PFSK-1 (cell line): ENCODE results near the gene CDAN1.

Experiments
- FOXP2 ChIP-seq: optimal IDR thresholded peaks from 2 replicates; pipeline ENCODE3; 2011; ENCODE audit warnings: borderline replicate concordance, control low read depth, inconsistent platforms; ENCODE audit not compliant: insufficient read depth; ENCODE audit errors: extremely low read length, extremely low read depth
- POLR2AphosphoS5 ChIP-seq: IDR thresholded peaks from 2 replicates; pipeline ENCODE4 v1.6.1; 2012; ENCODE audit warnings: low read depth, mild to moderate bottlenecking, control low read depth, low read length, moderate library complexity
- SIN3A ChIP-seq: IDR thresholded peaks from 2 replicates; pipeline ENCODE4 v1.6.1; 2012; ENCODE audit warnings: mild to moderate bottlenecking, low read length, moderate library complexity, borderline replicate concordance; ENCODE audit not compliant: insufficient read depth
- TAF1 ChIP-seq: IDR thresholded peaks from 2 replicates; pipeline ENCODE4 v1.6.1; 2012; ENCODE audit warnings: low read length, control low read depth, borderline replicate concordance; ENCODE audit not compliant: insufficient read depth
- TF ChIP-seq, protein P1 (sequence below), 2 experiments: IDR thresholded peaks; 2 replicates each; pipeline versions ENCODE4 v1.6.1 to v1.8.0; 2011 to 2012; ENCODE audit warnings: low read depth in 2 of 2, low read length in 2 of 2, control low read depth in 1 of 2, inconsistent platforms in 1 of 2, mild to moderate bottlenecking in 1 of 2, moderate library complexity in 1 of 2; ENCODE audit not compliant: insufficient read depth in 1 of 2

The CDAN1 gene

DNA sequence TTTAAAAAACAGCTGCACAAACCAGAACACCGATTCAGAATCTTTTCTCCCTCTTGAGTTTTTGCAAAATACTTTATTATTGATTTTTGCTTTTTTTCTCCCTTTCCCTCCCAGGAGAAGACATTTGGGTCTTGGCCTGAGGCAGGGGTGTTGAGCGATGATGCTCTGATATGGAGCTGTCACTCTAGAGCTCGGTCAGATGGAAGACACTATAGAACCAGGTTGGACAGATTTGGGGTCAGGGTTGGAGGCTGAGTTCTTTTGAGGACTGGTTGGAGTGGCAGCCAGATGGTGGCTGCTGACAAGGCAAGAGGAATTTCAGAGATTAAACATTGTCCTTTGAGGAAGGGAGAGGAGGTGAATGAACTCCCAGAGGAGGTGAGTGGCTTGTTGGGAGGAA lies 16.9 kb downstream of the CDAN1 start:
- TF ChIP-seq, protein P1, sequence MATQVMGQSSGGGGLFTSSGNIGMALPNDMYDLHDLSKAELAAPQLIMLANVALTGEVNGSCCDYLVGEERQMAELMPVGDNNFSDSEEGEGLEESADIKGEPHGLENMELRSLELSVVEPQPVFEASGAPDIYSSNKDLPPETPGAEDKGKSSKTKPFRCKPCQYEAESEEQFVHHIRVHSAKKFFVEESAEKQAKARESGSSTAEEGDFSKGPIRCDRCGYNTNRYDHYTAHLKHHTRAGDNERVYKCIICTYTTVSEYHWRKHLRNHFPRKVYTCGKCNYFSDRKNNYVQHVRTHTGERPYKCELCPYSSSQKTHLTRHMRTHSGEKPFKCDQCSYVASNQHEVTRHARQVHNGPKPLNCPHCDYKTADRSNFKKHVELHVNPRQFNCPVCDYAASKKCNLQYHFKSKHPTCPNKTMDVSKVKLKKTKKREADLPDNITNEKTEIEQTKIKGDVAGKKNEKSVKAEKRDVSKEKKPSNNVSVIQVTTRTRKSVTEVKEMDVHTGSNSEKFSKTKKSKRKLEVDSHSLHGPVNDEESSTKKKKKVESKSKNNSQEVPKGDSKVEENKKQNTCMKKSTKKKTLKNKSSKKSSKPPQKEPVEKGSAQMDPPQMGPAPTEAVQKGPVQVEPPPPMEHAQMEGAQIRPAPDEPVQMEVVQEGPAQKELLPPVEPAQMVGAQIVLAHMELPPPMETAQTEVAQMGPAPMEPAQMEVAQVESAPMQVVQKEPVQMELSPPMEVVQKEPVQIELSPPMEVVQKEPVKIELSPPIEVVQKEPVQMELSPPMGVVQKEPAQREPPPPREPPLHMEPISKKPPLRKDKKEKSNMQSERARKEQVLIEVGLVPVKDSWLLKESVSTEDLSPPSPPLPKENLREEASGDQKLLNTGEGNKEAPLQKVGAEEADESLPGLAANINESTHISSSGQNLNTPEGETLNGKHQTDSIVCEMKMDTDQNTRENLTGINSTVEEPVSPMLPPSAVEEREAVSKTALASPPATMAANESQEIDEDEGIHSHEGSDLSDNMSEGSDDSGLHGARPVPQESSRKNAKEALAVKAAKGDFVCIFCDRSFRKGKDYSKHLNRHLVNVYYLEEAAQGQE (IDR thresholded peaks at IDR 0.05; ENCODE audit: insufficient read depth in 1 of 2, low read depth in 2 of 2, low read length in 2 of 2) = no peak
- TF ChIP-seq TAF1 (no peak), POLR2AphosphoS5 (no peak), SIN3A (no peak), FOXP2 (no peak)

DNA sequence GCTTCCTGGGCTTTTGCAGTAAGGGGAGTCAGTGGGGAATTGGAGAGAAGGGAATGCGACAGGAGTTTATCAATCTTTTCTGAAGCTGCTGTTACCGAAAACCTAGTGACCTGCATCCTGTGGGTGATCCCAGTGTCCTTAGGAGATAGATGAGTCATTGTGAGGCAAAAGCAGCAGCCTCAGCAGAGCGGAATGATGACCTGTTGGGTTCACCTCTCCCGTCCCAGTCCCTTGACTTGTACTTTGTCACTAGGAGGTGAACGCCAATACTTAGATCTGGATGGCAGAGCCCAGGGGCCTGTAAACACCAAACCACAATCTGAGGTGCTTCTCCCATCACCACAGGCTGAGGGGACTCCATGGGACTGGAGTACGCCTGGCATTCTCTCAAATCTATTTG lies 17.9 kb downstream of the CDAN1 start:
- TF ChIP-seq SIN3A (no peak), TAF1 (no peak)

DNA sequence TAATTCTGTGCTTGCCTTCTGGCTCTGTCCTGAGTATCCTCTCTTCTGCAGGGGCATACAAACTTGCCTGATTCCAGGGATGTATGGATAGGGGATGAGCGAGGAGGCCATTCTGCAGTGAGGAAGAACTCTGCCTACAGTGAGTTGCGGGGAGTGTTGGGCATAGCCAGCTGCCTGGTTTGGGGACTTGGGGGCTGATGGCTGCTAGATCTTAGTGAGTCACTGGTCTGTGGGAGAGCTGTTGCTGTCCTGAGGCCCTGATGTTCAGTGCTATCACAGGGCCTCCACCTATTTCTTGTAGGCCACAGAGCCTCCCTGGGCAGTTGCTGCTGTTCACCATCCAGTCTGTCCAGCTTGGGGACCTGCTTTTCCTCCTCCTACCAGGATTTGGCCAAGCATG lies 20.3 kb downstream of the CDAN1 start:
- TF ChIP-seq FOXP2 (no peak), SIN3A (no peak), TAF1 (no peak), POLR2AphosphoS5 (no peak)
- TF ChIP-seq, protein P1 (IDR thresholded peaks at IDR 0.05; ENCODE audit: insufficient read depth in 1 of 2, low read depth in 2 of 2, low read length in 2 of 2) = no peak

DNA sequence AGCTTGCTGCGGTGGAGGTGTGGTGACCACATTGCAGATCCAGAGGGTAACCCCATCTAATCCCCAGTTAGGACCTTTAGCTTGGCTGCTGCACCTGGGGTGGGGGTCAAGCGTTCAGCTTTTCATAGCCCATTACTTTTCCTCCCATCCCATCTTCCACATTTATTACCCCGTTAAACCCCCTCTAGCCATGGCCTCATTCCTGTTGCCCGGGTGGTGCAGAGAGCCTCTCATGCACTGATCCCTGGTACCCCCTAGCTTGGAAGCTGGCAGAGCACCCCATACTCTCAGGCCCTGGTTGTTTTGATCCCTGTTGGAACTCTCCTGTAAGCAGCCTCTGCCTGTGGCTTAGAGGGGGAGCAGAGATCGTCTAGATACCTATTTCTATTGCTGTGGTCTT lies 20.8 kb downstream of the CDAN1 start:
- TF ChIP-seq SIN3A = no peak
- TF ChIP-seq FOXP2 = no peak
- TF ChIP-seq POLR2AphosphoS5 = no peak
- no peak for TF ChIP-seq TAF1
- TF ChIP-seq, protein P1 (IDR thresholded peaks at IDR 0.05; ENCODE audit: insufficient read depth in 1 of 2, low read depth in 2 of 2, low read length in 2 of 2) = no peak

DNA sequence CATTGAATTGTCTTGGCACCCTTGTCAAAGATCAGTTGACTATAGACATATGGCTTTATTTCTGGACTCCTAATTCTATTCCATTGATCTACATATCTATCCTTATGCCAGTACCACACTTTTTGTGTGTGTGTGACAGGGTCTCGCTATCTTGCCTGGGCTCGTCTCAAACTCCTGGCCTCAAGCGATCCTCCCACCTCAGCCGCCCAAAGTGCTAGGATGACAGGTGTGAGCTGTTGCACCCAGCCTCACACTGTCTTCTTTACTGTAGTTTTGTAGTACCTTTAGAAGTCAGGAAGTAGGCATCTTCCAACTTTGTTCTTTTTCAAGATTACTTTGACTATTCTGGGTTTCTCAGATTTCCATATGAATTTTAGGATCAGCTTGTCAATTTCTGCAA lies 24.3 kb downstream of the CDAN1 start:
- TF ChIP-seq, protein P1 (IDR thresholded peaks at IDR 0.05; ENCODE audit: insufficient read depth in 1 of 2, low read depth in 2 of 2, low read length in 2 of 2) = no peak
- TF ChIP-seq POLR2AphosphoS5 (no peak), TAF1 (no peak), FOXP2 (no peak), SIN3A (no peak)
